WTC11 (cell line): ENCODE measurements around the gene ATP9B.

ENCODE experiments used
- FOXK1 ChIP-seq: sonication (generic); formaldehyde crosslinking; IDR thresholded peaks from 2 replicates; pipeline ENCODE4 v1.8.0; 2022; ENCODE audit warnings: mild to moderate bottlenecking, moderate library complexity, missing genetic modification reagents
- MYBL2 ChIP-seq: sonication (generic); formaldehyde crosslinking; IDR thresholded peaks from 2 replicates; pipeline ENCODE4 v1.8.1; 2023; ENCODE audit warnings: mild to moderate bottlenecking, moderate library complexity, missing genetic modification reagents
- SMAD3 ChIP-seq: sonication (generic); formaldehyde crosslinking; IDR thresholded peaks from 2 replicates; pipeline ENCODE4 v1.8.0; 2022; ENCODE audit warnings: missing genetic modification reagents, mild to moderate bottlenecking, borderline replicate concordance
- TEAD4 ChIP-seq: sonication (generic); formaldehyde crosslinking; IDR thresholded peaks from 2 replicates; pipeline ENCODE4 v1.8.0; 2022; ENCODE audit warnings: mild to moderate bottlenecking, missing genetic modification reagents
- ZNF671 ChIP-seq: fragments of 250-450 bp; sonication (Bioruptor Pico); IDR thresholded peaks from 2 replicates; pipeline ENCODE4 v1.8.0; 2021; ENCODE audit warnings: mild to moderate bottlenecking
- TF ChIP-seq, protein P1 (sequence below): fragments of 200-600 bp; IDR thresholded peaks from 2 replicates; pipeline ENCODE4 v1.8.0; 2022; ENCODE audit warnings: antibody characterized with exemption
- TF ChIP-seq, protein P2 (sequence below): fragments of 250-450 bp; sonication (Bioruptor Pico); conservative IDR thresholded peaks from 2 replicates; pipeline ENCODE4 v1.9.0; 2021; ENCODE audit warnings: mild to moderate bottlenecking
- TF ChIP-seq, protein P3 (sequence below): sonication (generic); formaldehyde crosslinking; IDR thresholded peaks from 2 replicates; pipeline ENCODE4 v1.8.1; 2022; ENCODE audit warnings: low read depth, missing genetic modification reagents, borderline replicate concordance
- TF ChIP-seq, protein P4 (sequence below): sonication (generic); formaldehyde crosslinking; IDR thresholded peaks from 2 replicates; pipeline ENCODE4 v1.8.1; 2023; ENCODE audit warnings: mild to moderate bottlenecking, missing genetic modification reagents, moderate library complexity
- TF ChIP-seq, protein P5 (sequence below): sonication (generic); formaldehyde crosslinking; conservative IDR thresholded peaks from 2 replicates; pipeline ENCODE4 v1.8.1; 2022; ENCODE audit warnings: mild to moderate bottlenecking, missing genetic modification reagents
- TF ChIP-seq, protein P6 (sequence below): sonication (generic); formaldehyde crosslinking; IDR thresholded peaks from 2 replicates; pipeline ENCODE4 v1.8.0; 2023; ENCODE audit warnings: mild to moderate bottlenecking, missing genetic modification reagents
- TF ChIP-seq, protein P7 (sequence below): sonication (generic); formaldehyde crosslinking; IDR thresholded peaks from 2 replicates; pipeline ENCODE4 v1.8.0; 2022; ENCODE audit warnings: missing genetic modification reagents
- TF ChIP-seq, protein P8 (sequence below): sonication (generic); formaldehyde crosslinking; IDR thresholded peaks from 2 replicates; pipeline ENCODE4 v1.8.1; 2022; ENCODE audit warnings: low read depth, mild to moderate bottlenecking, moderate library complexity, missing genetic modification reagents, borderline replicate concordance
- TF ChIP-seq, protein P9 (sequence below): sonication (generic); formaldehyde crosslinking; IDR thresholded peaks from 2 replicates; pipeline ENCODE4 v1.8.0; 2022; ENCODE audit warnings: mild to moderate bottlenecking, missing genetic modification reagents

DNA sequence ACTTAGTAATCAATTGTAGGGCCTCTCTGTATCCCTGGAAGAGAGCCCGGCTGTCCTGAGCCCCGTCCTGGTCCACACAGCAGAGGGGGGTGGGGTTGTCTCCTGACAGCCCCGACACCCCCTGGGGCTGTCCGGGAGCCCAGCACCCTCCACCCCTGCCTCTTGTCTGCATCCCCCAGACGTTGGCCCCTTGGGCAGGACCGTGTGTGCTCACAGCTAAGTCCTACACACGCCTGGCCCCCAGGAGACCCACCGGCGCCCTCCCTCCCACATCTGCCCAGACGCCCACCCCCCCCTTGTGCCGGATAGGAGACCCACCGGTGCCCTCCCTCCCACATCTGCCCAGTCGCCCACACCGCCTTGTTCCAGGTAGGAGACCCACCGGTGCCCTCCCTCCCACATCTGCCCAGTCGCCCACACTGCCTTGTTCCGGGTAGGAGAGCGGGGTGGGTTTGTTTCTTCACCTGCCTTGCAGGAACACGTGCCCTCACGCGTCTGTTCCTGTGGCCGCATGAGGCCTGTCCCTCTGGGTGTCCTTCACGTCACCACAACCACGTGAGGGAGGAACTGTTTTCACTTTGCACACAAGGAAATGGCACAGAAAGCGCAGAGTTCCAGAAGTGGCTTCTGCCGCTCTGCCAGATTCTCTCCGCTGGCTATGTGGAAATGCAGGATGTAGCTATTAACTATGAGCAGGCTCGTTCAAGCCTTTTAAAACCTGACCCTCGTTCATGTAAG is 265.5 kb downstream of the ATP9B start:
- TF ChIP-seq, protein P1, sequence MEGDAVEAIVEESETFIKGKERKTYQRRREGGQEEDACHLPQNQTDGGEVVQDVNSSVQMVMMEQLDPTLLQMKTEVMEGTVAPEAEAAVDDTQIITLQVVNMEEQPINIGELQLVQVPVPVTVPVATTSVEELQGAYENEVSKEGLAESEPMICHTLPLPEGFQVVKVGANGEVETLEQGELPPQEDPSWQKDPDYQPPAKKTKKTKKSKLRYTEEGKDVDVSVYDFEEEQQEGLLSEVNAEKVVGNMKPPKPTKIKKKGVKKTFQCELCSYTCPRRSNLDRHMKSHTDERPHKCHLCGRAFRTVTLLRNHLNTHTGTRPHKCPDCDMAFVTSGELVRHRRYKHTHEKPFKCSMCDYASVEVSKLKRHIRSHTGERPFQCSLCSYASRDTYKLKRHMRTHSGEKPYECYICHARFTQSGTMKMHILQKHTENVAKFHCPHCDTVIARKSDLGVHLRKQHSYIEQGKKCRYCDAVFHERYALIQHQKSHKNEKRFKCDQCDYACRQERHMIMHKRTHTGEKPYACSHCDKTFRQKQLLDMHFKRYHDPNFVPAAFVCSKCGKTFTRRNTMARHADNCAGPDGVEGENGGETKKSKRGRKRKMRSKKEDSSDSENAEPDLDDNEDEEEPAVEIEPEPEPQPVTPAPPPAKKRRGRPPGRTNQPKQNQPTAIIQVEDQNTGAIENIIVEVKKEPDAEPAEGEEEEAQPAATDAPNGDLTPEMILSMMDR, result no peak
- TF ChIP-seq, protein P2, sequence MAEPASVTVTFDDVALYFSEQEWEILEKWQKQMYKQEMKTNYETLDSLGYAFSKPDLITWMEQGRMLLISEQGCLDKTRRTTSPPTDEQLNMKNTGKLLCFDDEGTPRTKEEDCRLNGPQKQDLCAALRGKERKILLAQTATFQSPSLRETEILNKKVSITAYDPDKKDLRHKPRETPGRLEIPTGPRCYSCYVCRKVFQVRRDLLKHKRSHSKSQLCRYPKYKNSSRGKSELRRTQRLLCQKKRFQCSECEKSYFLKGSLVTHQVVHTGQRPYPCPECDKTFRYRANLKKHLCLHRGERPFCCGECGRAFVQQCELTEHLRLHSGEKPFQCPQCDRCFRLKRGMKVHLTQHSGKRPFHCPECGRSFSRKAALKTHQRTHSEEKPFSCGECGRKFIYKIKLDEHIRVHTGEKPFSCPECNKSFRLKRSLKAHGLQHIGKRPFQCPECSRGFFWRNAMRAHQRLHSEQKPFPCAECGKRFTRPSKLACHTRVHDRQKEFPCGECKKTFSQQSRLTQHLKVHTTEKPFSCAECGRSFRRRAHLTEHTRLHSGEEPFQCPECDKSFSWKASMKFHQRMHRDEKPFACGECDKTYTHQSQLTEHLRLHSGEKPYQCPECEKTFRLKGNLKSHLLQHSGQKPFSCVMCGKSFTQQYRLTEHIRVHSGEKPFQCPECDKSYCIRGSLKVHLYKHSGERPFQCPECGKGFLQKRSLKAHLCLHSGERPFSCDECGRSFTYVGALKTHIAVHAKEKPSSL (CRISPR knock-in tag), result no peak
- TF ChIP-seq, protein P3, sequence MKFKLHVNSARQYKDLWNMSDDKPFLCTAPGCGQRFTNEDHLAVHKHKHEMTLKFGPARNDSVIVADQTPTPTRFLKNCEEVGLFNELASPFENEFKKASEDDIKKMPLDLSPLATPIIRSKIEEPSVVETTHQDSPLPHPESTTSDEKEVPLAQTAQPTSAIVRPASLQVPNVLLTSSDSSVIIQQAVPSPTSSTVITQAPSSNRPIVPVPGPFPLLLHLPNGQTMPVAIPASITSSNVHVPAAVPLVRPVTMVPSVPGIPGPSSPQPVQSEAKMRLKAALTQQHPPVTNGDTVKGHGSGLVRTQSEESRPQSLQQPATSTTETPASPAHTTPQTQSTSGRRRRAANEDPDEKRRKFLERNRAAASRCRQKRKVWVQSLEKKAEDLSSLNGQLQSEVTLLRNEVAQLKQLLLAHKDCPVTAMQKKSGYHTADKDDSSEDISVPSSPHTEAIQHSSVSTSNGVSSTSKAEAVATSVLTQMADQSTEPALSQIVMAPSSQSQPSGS, result no peak
- TF ChIP-seq FOXK1 (CRISPR knock-in tag) (no peak), SMAD3 (CRISPR knock-in tag) (no peak), TEAD4 (CRISPR knock-in tag) (no peak), MYBL2 (CRISPR knock-in tag) (no peak), ZNF671 (CRISPR knock-in tag) (no peak)
- TF ChIP-seq, protein P4, sequence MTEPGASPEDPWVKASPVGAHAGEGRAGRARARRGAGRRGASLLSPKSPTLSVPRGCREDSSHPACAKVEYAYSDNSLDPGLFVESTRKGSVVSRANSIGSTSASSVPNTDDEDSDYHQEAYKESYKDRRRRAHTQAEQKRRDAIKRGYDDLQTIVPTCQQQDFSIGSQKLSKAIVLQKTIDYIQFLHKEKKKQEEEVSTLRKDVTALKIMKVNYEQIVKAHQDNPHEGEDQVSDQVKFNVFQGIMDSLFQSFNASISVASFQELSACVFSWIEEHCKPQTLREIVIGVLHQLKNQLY (CRISPR knock-in tag), result no peak
- TF ChIP-seq, protein P5, sequence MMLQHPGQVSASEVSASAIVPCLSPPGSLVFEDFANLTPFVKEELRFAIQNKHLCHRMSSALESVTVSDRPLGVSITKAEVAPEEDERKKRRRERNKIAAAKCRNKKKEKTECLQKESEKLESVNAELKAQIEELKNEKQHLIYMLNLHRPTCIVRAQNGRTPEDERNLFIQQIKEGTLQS (CRISPR knock-in tag), result no peak
- TF ChIP-seq, protein P6, sequence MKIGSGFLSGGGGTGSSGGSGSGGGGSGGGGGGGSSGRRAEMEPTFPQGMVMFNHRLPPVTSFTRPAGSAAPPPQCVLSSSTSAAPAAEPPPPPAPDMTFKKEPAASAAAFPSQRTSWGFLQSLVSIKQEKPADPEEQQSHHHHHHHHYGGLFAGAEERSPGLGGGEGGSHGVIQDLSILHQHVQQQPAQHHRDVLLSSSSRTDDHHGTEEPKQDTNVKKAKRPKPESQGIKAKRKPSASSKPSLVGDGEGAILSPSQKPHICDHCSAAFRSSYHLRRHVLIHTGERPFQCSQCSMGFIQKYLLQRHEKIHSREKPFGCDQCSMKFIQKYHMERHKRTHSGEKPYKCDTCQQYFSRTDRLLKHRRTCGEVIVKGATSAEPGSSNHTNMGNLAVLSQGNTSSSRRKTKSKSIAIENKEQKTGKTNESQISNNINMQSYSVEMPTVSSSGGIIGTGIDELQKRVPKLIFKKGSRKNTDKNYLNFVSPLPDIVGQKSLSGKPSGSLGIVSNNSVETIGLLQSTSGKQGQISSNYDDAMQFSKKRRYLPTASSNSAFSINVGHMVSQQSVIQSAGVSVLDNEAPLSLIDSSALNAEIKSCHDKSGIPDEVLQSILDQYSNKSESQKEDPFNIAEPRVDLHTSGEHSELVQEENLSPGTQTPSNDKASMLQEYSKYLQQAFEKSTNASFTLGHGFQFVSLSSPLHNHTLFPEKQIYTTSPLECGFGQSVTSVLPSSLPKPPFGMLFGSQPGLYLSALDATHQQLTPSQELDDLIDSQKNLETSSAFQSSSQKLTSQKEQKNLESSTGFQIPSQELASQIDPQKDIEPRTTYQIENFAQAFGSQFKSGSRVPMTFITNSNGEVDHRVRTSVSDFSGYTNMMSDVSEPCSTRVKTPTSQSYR (CRISPR knock-in tag), result no peak
- TF ChIP-seq, protein P7, sequence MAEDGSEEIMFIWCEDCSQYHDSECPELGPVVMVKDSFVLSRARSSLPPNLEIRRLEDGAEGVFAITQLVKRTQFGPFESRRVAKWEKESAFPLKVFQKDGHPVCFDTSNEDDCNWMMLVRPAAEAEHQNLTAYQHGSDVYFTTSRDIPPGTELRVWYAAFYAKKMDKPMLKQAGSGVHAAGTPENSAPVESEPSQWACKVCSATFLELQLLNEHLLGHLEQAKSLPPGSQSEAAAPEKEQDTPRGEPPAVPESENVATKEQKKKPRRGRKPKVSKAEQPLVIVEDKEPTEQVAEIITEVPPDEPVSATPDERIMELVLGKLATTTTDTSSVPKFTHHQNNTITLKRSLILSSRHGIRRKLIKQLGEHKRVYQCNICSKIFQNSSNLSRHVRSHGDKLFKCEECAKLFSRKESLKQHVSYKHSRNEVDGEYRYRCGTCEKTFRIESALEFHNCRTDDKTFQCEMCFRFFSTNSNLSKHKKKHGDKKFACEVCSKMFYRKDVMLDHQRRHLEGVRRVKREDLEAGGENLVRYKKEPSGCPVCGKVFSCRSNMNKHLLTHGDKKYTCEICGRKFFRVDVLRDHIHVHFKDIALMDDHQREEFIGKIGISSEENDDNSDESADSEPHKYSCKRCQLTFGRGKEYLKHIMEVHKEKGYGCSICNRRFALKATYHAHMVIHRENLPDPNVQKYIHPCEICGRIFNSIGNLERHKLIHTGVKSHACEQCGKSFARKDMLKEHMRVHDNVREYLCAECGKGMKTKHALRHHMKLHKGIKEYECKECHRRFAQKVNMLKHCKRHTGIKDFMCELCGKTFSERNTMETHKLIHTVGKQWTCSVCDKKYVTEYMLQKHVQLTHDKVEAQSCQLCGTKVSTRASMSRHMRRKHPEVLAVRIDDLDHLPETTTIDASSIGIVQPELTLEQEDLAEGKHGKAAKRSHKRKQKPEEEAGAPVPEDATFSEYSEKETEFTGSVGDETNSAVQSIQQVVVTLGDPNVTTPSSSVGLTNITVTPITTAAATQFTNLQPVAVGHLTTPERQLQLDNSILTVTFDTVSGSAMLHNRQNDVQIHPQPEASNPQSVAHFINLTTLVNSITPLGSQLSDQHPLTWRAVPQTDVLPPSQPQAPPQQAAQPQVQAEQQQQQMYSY, result no peak
- TF ChIP-seq, protein P8, sequence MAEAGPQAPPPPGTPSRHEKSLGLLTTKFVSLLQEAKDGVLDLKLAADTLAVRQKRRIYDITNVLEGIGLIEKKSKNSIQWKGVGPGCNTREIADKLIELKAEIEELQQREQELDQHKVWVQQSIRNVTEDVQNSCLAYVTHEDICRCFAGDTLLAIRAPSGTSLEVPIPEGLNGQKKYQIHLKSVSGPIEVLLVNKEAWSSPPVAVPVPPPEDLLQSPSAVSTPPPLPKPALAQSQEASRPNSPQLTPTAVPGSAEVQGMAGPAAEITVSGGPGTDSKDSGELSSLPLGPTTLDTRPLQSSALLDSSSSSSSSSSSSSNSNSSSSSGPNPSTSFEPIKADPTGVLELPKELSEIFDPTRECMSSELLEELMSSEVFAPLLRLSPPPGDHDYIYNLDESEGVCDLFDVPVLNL (CRISPR knock-in tag), result no peak
- TF ChIP-seq, protein P9, sequence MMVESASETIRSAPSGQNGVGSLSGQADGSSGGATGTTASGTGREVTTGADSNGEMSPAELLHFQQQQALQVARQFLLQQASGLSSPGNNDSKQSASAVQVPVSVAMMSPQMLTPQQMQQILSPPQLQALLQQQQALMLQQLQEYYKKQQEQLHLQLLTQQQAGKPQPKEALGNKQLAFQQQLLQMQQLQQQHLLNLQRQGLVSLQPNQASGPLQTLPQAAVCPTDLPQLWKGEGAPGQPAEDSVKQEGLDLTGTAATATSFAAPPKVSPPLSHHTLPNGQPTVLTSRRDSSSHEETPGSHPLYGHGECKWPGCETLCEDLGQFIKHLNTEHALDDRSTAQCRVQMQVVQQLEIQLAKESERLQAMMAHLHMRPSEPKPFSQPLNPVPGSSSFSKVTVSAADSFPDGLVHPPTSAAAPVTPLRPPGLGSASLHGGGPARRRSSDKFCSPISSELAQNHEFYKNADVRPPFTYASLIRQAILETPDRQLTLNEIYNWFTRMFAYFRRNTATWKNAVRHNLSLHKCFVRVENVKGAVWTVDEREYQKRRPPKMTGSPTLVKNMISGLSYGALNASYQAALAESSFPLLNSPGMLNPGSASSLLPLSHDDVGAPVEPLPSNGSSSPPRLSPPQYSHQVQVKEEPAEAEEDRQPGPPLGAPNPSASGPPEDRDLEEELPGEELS (CRISPR knock-in tag), result no peak
